Activated CD4-positive, alpha-beta T cell treated with anti-CD3 and anti-CD28 coated beads for 1 hour (primary cell): ENCODE results near the gene ACOT12.

Experiments used
- DNase-seq: peaks from one replicate; pipeline ENCODE4 v3.0.0-alpha.2; 2020

ACOT12 gene

GRCh38 chr5:81283976-81284375, 110.0 kb downstream of the ACOT12 start:
- DNase-seq: no peak
